Smooth muscle cell (in vitro differentiated cells): ENCODE measurements around the gene HP. TPM values are rescaled to one million over a fixed set of nuclear protein-coding genes. Genes with fewer than 3 reads are reported as not detected.

Experiments
- DNase-seq: peaks from one replicate; lab custom pipeline; 2025; ENCODE audit not compliant: unreplicated experiment; lab: John Stamatoyannopoulos, UW
- H2AFZ ChIP-seq: fragments of 200-600 bp; sonication (generic); 2 replicates; pipeline ENCODE4 v1.6.0; 2016; ENCODE audit warnings: antibody characterized with exemption, low read depth, mild to moderate bottlenecking
- H3F3A ChIP-seq: fragments of 200-600 bp; sonication (generic); 2 replicates; pipeline ENCODE4 v1.6.0; 2017; ENCODE audit warnings: antibody characterized with exemption, low read depth
- H3K27ac ChIP-seq: fragments of 200-600 bp; sonication (generic); 2 replicates; pipeline ENCODE4 v1.5.1; 2016; ENCODE audit warnings: low read depth, mild to moderate bottlenecking
- H3K27me3 ChIP-seq: fragments of 200-600 bp; sonication (generic); 2 replicates; pipeline ENCODE4 v1.6.1; 2016; ENCODE audit warnings: low read depth, mild to moderate bottlenecking
- H3K36me3 ChIP-seq: fragments of 200-600 bp; sonication (generic); 2 replicates; pipeline ENCODE4 v1.5.1; 2016; ENCODE audit warnings: low read depth
- H3K4me1 ChIP-seq: fragments of 200-600 bp; sonication (generic); 2 replicates; pipeline ENCODE4 v1.5.1; 2016; ENCODE audit warnings: low read depth
- H3K4me2 ChIP-seq: fragments of 200-600 bp; sonication (generic); 2 replicates; pipeline ENCODE4 v1.6.0; 2016; ENCODE audit warnings: mild to moderate bottlenecking
- H3K4me3 ChIP-seq: fragments of 200-600 bp; sonication (generic); 2 replicates; pipeline ENCODE4 v1.5.1; 2016; ENCODE audit warnings: mild to moderate bottlenecking
- H3K79me2 ChIP-seq: fragments of 200-600 bp; sonication (generic); 2 replicates; pipeline ENCODE4 v1.6.0; 2016; ENCODE audit warnings: low read depth, mild to moderate bottlenecking
- H3K9ac ChIP-seq: fragments of 200-600 bp; sonication (generic); 2 replicates; pipeline ENCODE4 v1.6.0; 2016; ENCODE audit warnings: low read depth
- H3K9me3 ChIP-seq: fragments of 200-600 bp; sonication (generic); replicated peaks from 2 replicates; pipeline ENCODE4 v1.5.1; 2016; ENCODE audit warnings: low read depth
- H4K20me1 ChIP-seq: fragments of 200-600 bp; sonication (generic); 2 replicates; pipeline ENCODE4 v1.6.0; 2016; ENCODE audit warnings: low read depth
- WGBS: methylation state at CpG from one replicate; pipeline ENCODE4 v1.1.7; 2016; ENCODE audit warnings: low lambda C conversion rate; 5-methylcytosine and 5-hydroxymethylcytosine counted together
- polyA plus RNA-seq: library from polyadenylated mRNA; unstranded; fragments of >200 nt; fragmentation: Nextera tagmentation; extraction: Ambion mirVana; gene quantifications from 2 replicates; pipeline ENCODE4 v1.2.1, GENCODE V29; 2016
- total RNA-seq: library from RNA; depleted of rRNA; stranded (reverse); fragments of >200 nt; gene quantifications from 2 replicates; pipeline ENCODE4 v1.2.3, GENCODE V29; 2014
- TF ChIP-seq, protein P1 (sequence below): fragments of 200-600 bp; sonication (generic); IDR thresholded peaks from 2 replicates; pipeline ENCODE4 v1.5.1; 2017; ENCODE audit warnings: borderline replicate concordance, mild to moderate bottlenecking, antibody characterized with exemption; ENCODE audit not compliant: insufficient read depth, poor library complexity, severe bottlenecking

Gene HP
- total and polyA plus RNA-seq, 2 experiments from 2014 or later, result 0.33 TPM; not detected in 1

DNA sequence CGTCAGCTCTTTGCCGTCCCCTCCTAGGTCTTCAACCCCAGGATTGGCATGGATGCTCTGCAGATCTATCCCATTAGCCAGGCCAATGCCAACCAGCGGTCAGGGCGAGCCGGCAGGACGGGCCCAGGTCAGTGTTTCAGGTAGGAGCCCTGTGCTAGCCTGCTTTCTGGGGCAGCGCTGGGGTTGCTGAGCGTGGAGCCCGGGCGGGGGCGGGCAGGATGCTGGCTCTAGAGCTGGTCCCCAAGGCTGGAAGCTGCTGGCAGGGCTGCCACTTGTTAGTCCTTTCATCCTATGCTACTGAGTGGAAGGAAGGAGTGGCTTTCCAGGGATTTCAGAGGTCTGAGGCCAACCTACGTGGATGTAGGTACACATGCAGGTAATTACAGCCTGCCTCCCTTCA is 51.7 kb downstream of the HP start:
- no peak overlapping the region for H2AFZ ChIP-seq
- no peaks in the 10 kb centered on the region for H3F3A ChIP-seq
- peaks cover 13% of the 10 kb centered on the region for H3K36me3 ChIP-seq
- H3K9ac ChIP-seq, result no peak overlapping the region
- H3K27ac ChIP-seq, result no peak overlapping the region
- 96% methylated on average over 12 of the region's 12 CpGs for WGBS
- no peaks in the 10 kb centered on the region for H4K20me1 ChIP-seq
- no peaks in the 10 kb centered on the region for H3K9me3 ChIP-seq
- no peaks in the 10 kb centered on the region for H3K4me1 ChIP-seq
- H3K27me3 ChIP-seq, result no peaks in the 10 kb centered on the region
- TF ChIP-seq, protein P1, sequence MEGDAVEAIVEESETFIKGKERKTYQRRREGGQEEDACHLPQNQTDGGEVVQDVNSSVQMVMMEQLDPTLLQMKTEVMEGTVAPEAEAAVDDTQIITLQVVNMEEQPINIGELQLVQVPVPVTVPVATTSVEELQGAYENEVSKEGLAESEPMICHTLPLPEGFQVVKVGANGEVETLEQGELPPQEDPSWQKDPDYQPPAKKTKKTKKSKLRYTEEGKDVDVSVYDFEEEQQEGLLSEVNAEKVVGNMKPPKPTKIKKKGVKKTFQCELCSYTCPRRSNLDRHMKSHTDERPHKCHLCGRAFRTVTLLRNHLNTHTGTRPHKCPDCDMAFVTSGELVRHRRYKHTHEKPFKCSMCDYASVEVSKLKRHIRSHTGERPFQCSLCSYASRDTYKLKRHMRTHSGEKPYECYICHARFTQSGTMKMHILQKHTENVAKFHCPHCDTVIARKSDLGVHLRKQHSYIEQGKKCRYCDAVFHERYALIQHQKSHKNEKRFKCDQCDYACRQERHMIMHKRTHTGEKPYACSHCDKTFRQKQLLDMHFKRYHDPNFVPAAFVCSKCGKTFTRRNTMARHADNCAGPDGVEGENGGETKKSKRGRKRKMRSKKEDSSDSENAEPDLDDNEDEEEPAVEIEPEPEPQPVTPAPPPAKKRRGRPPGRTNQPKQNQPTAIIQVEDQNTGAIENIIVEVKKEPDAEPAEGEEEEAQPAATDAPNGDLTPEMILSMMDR, result no peak
- no peaks in the 10 kb centered on the region for H3K79me2 ChIP-seq
- no peak for DNase-seq
- H3K4me2 ChIP-seq, result no peak overlapping the region
- H3K4me3 ChIP-seq, result no peak overlapping the region

DNA sequence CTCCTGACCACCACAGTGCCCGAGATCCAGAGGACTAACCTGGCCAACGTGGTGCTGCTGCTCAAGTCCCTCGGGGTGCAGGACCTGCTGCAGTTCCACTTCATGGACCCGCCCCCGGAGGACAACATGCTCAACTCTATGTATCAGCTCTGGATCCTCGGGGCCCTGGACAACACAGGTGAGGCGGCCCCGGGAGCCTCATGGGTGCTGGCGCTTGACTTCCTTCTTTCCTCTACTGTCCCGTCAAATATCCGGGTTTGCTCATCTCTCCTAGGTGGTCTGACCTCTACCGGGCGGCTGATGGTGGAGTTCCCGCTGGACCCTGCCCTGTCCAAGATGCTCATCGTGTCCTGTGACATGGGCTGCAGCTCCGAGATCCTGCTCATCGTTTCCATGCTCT is 53.1 kb downstream of the HP start:
- TF ChIP-seq, protein P1, result no peak
- H3K79me2 ChIP-seq, result no peaks in the 10 kb centered on the region
- no peaks in the 10 kb centered on the region for H3K27me3 ChIP-seq
- H3F3A ChIP-seq, result no peaks in the 10 kb centered on the region
- no peaks in the 10 kb centered on the region for H4K20me1 ChIP-seq
- no peaks in the 10 kb centered on the region for H3K4me1 ChIP-seq
- H3K36me3 ChIP-seq, result peaks cover 10% of the 10 kb centered on the region
- no peak overlapping the region for H3K4me3 ChIP-seq
- H3K9ac ChIP-seq, result no peak overlapping the region
- no peaks in the 10 kb centered on the region for H3K9me3 ChIP-seq
- over 99% methylated on average over 17 of the region's 17 CpGs for WGBS
- no peak overlapping the region for H3K4me2 ChIP-seq
- no peak for DNase-seq
- no peak overlapping the region for H2AFZ ChIP-seq
- no peak overlapping the region for H3K27ac ChIP-seq

DNA sequence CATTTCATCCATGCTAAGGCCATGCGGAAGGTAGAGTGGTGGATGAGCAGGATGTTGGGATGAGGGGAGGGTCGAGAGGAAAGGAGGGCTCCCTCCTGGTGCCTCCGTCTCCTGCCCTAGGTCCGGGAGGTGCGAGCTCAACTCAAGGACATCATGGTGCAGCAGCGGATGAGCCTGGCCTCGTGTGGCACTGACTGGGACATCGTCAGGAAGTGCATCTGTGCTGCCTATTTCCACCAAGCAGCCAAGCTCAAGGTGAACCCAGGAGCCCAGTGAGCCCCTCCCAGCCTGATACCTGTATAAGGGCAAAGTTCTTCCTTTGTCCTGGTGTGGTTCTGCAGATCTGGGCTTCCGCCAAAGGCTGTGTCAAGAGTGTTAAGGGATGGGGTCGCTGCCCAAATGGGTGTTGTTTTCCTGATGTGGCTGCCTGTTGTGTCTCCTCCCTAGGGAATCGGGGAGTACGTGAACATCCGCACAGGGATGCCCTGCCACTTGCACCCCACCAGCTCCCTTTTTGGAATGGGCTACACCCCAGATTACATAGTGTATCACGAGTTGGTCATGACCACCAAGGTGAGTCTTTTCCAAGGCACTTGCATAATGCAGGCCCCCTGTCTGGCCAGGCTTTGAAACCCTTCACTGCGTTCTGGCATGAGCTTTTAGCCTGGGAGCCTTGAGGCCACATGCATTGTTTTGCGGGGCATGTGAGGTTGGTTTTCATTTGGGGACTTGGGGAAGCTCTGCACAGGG is 54.2 kb downstream of the HP start:
- Histone ChIP-seq H3K4me3 (no peak overlapping the region), H3K79me2 (no peaks in the 10 kb centered on the region), H3K4me1 (no peaks in the 10 kb centered on the region), H3K9me3 (no peaks in the 10 kb centered on the region), H2AFZ (no peak overlapping the region), H3K4me2 (no peak overlapping the region), H3K27ac (no peak overlapping the region), H4K20me1 (no peaks in the 10 kb centered on the region), H3F3A (peaks cover 3% of the 10 kb centered on the region), H3K27me3 (no peaks in the 10 kb centered on the region), H3K9ac (no peak overlapping the region), H3K36me3 (peaks cover 10% of the 10 kb centered on the region)
- TF ChIP-seq, protein P1, result no peak
- WGBS, result 92% methylated on average over 16 of the region's 16 CpGs
- DNase-seq, result no peak

DNA sequence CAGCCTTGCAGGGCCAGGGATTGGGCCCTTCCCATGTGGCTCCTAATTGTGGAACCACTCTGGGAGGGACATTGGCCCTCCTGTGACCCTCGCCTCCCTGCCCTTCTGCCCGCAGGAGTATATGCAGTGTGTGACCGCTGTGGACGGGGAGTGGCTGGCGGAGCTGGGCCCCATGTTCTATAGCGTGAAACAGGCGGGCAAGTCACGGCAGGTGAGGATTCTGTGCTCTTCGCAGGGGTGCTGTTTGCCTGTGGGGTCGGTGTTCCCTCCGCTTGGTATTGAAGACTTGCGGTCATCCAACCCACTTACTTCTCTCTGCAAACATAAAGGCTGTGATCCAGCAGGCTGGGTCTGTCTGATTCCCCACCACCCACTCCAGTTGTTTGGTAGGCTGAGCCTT is 55.0 kb downstream of the HP start:
- no peak overlapping the region for H3K4me3 ChIP-seq
- no peaks in the 10 kb centered on the region for H3K27me3 ChIP-seq
- H2AFZ ChIP-seq, result no peak overlapping the region
- no peaks in the 10 kb centered on the region for H3K4me1 ChIP-seq
- no peaks in the 10 kb centered on the region for H3K9me3 ChIP-seq
- no peak overlapping the region for H3K4me2 ChIP-seq
- H3K27ac ChIP-seq, result no peak overlapping the region
- 94% methylated on average over 12 of the region's 12 CpGs for WGBS
- no peak overlapping the region for H3K9ac ChIP-seq
- H3K36me3 ChIP-seq, result peaks cover 10% of the 10 kb centered on the region
- no peak for DNase-seq
- H3K79me2 ChIP-seq, result no peaks in the 10 kb centered on the region
- peaks cover 3% of the 10 kb centered on the region for H3F3A ChIP-seq
- no peaks in the 10 kb centered on the region for H4K20me1 ChIP-seq
- TF ChIP-seq, protein P1, result no peak
